Measurements from ENCODE around the gene PARD3B. TPM values are rescaled to one million over a fixed set of nuclear protein-coding genes. Genes with fewer than 3 reads are reported as not detected.

Gene PARD3B
- total RNA-seq, 1 experiment from 2014 or later: 10.1 TPM

GRCh38 chr2:205273148-205273547, 727.9 kb downstream of the PARD3B start:
- CTCF ChIA-PET: no interaction called here
- H3K9me3 Mint-ChIP-seq (ENCODE audit: low read depth, unreplicated experiment): no peaks in the 10 kb centered on the region
- DNase-seq: no peak
- no peaks in the 10 kb centered on the region for H3K36me3 Mint-ChIP-seq (ENCODE audit: insufficient read depth, unreplicated experiment)
- BruUV-seq (replicated peaks): no TSS peak
- H3K4me1 Mint-ChIP-seq (ENCODE audit: low read depth, unreplicated experiment): peaks cover 22% of the 10 kb centered on the region
- TF ChIP-seq CTCF (IDR thresholded peaks at IDR 0.05; ENCODE audit: unreplicated experiment): no peak
- H3K27me3 Mint-ChIP-seq (ENCODE audit: unreplicated experiment): no peaks in the 10 kb centered on the region
- H3K27ac Mint-ChIP-seq (ENCODE audit: unreplicated experiment): peak overlapping the region; percentile 15
- no peak overlapping the region for H3K4me3 Mint-ChIP-seq (ENCODE audit: low read depth, unreplicated experiment)
- intact Hi-C loops (cut with micrococcal nuclease; ENCODE audit: unreplicated experiment): no loop called here

- BruUV-seq (replicated peaks): no TSS peak
- no peak overlapping the region for H3K4me3 Mint-ChIP-seq (ENCODE audit: low read depth, unreplicated experiment)
- DNase-seq: peak; percentile 13
- no peaks in the 10 kb centered on the region for H3K27me3 Mint-ChIP-seq (ENCODE audit: unreplicated experiment)
- CTCF ChIA-PET: no interaction called here
- H3K27ac Mint-ChIP-seq (ENCODE audit: unreplicated experiment): peak overlapping the region; percentile 15
- TF ChIP-seq CTCF (IDR thresholded peaks at IDR 0.05; ENCODE audit: unreplicated experiment): no peak
- H3K4me1 Mint-ChIP-seq (ENCODE audit: low read depth, unreplicated experiment): peaks cover 22% of the 10 kb centered on the region
- H3K36me3 Mint-ChIP-seq (ENCODE audit: insufficient read depth, unreplicated experiment): no peaks in the 10 kb centered on the region
- no peaks in the 10 kb centered on the region for H3K9me3 Mint-ChIP-seq (ENCODE audit: low read depth, unreplicated experiment)
- intact Hi-C loops (cut with micrococcal nuclease; ENCODE audit: unreplicated experiment): no loop called here
These were observed 728.4 kb downstream of the PARD3B start for GRCh38 chr2:205273627-205274026.

GRCh38 chr2:205274801-205275200, 729.5 kb downstream of the PARD3B start:
- Mint-ChIP-seq H3K9me3 (ENCODE audit: low read depth, unreplicated experiment) (no peaks in the 10 kb centered on the region), H3K4me1 (ENCODE audit: low read depth, unreplicated experiment) (peaks cover 22% of the 10 kb centered on the region), H3K27ac (ENCODE audit: unreplicated experiment) (no peak overlapping the region), H3K36me3 (ENCODE audit: insufficient read depth, unreplicated experiment) (no peaks in the 10 kb centered on the region), H3K4me3 (ENCODE audit: low read depth, unreplicated experiment) (no peak overlapping the region), H3K27me3 (ENCODE audit: unreplicated experiment) (no peaks in the 10 kb centered on the region)
- intact Hi-C loops (cut with micrococcal nuclease; ENCODE audit: unreplicated experiment): no loop called here
- TF ChIP-seq CTCF (IDR thresholded peaks at IDR 0.05; ENCODE audit: unreplicated experiment): no peak
- no TSS peak for BruUV-seq (replicated peaks)
- DNase-seq: no peak
- CTCF ChIA-PET: no interaction called here

- no TSS peak for BruUV-seq (replicated peaks)
- CTCF ChIA-PET: no interaction called here
These were observed 731.0 kb downstream of the PARD3B start for GRCh38 chr2:205276116-205276777.

More at GRCh38 chr2:205276116-205276777, 731.0 kb downstream of the PARD3B start:
- Mint-ChIP-seq H3K4me1 (ENCODE audit: low read depth, unreplicated experiment) (peaks cover 11% of the 10 kb centered on the region), H3K36me3 (ENCODE audit: insufficient read depth, unreplicated experiment) (no peaks in the 10 kb centered on the region), H3K27me3 (ENCODE audit: unreplicated experiment) (no peaks in the 10 kb centered on the region), H3K4me3 (ENCODE audit: low read depth, unreplicated experiment) (no peak overlapping the region), H3K27ac (ENCODE audit: unreplicated experiment) (no peak overlapping the region), H3K9me3 (ENCODE audit: low read depth, unreplicated experiment) (no peaks in the 10 kb centered on the region)
- DNase-seq: no peak
- no peak for TF ChIP-seq CTCF (IDR thresholded peaks at IDR 0.05; ENCODE audit: unreplicated experiment)
- intact Hi-C loops (cut with micrococcal nuclease; ENCODE audit: unreplicated experiment): no loop called here
